BLaER1 (cell line): Measurements from ENCODE around the gene TTC17.
A peak's percentile ranks its signal among the peaks of the same experiment; 100 is the strongest.
"Not testable (repeated sequence)": the region's sequence is repeated elsewhere in the genome, so short reads cannot be mapped to it uniquely, and the experiment has no call there.

Experiments used
- H3K27ac ChIP-seq: shearing (Covaris generic); formaldehyde crosslinking; 2 replicates; pipeline ENCODE4 v1.8.1; 2022
- H3K27me3 ChIP-seq: shearing (Covaris generic); formaldehyde crosslinking; 2 replicates; pipeline ENCODE4 v1.8.1; 2022
- H3K36me3 ChIP-seq: shearing (Covaris generic); formaldehyde crosslinking; 2 replicates; pipeline ENCODE4 v1.8.1; 2022
- H3K4me1 ChIP-seq: shearing (Covaris generic); formaldehyde crosslinking; 2 replicates; pipeline ENCODE4 v1.8.1; 2022
- H3K4me2 ChIP-seq: shearing (Covaris generic); formaldehyde crosslinking; 2 replicates; pipeline ENCODE4 v1.8.1; 2022
- H3K4me3 ChIP-seq: shearing (Covaris generic); formaldehyde crosslinking; 2 replicates; pipeline ENCODE4 v1.8.1; 2022
- H3K9ac ChIP-seq: shearing (Covaris generic); formaldehyde crosslinking; 2 replicates; pipeline ENCODE4 v1.8.1; 2022
- H3K9me3 ChIP-seq: shearing (Covaris generic); formaldehyde crosslinking; 2 replicates; pipeline ENCODE4 v1.8.1; 2022
- H4K20me1 ChIP-seq: shearing (Covaris generic); formaldehyde crosslinking; 2 replicates; pipeline ENCODE4 v1.8.1; 2022
- Cebpa-rat ChIP-seq: shearing (Covaris generic); IDR thresholded peaks from 2 replicates; pipeline ENCODE4 v1.8.1; 2022

TTC17 gene, protein sequence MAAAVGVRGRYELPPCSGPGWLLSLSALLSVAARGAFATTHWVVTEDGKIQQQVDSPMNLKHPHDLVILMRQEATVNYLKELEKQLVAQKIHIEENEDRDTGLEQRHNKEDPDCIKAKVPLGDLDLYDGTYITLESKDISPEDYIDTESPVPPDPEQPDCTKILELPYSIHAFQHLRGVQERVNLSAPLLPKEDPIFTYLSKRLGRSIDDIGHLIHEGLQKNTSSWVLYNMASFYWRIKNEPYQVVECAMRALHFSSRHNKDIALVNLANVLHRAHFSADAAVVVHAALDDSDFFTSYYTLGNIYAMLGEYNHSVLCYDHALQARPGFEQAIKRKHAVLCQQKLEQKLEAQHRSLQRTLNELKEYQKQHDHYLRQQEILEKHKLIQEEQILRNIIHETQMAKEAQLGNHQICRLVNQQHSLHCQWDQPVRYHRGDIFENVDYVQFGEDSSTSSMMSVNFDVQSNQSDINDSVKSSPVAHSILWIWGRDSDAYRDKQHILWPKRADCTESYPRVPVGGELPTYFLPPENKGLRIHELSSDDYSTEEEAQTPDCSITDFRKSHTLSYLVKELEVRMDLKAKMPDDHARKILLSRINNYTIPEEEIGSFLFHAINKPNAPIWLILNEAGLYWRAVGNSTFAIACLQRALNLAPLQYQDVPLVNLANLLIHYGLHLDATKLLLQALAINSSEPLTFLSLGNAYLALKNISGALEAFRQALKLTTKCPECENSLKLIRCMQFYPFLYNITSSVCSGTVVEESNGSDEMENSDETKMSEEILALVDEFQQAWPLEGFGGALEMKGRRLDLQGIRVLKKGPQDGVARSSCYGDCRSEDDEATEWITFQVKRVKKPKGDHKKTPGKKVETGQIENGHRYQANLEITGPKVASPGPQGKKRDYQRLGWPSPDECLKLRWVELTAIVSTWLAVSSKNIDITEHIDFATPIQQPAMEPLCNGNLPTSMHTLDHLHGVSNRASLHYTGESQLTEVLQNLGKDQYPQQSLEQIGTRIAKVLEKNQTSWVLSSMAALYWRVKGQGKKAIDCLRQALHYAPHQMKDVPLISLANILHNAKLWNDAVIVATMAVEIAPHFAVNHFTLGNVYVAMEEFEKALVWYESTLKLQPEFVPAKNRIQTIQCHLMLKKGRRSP

DNA sequence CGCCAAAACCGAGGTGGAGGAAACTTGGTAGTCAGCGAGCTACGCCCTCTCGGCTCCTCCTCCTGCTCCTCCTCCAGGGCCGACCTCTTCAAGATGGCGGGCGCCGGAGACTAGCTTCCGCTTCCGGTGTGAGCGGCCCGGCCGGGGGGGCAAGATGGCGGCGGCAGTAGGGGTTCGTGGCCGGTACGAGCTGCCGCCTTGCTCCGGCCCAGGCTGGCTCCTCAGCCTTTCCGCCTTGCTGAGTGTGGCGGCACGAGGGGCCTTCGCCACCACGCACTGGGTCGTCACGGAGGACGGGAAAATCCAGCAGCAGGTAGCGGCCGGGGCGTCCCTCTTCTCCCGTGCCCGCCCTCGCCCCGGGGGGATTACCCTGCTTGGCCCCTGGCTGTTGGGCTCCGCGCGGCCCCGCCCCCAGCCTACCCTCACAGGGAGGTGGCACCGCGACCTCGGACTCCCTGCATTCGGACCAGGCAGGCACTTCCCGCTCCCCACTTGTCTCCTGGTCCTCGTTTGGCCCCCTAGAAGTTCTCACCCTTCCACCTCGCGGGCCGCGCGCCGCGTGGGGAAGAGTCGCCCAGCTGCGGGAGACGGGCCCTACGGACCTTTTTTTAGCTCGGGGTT, at the start of gene TTC17:
TTC17 (plus strand) TSS at position 120 of the 621 bp plus-strand sequence; CDS start at position 155, 35 bp downstream.
- peaks cover 25% of the 10 kb centered on the region for H3K4me1 ChIP-seq
- peak within 1 kb of the TSS; percentile 85 for H3K4me2 ChIP-seq
- H3K36me3 ChIP-seq, result peaks cover 19% of the 10 kb centered on the region
- no peaks in the 10 kb centered on the region for H3K27me3 ChIP-seq
- H3K4me3 ChIP-seq, result peak within 1 kb of the TSS; percentile 90
- peaks cover 43% of the 10 kb centered on the region for H4K20me1 ChIP-seq
- no peak for TF ChIP-seq Cebpa-rat
- H3K27ac ChIP-seq, result peak within 1 kb of the TSS; percentile 98
- peak within 1 kb of the TSS; percentile 98 for H3K9ac ChIP-seq
- H3K9me3 ChIP-seq, result no peaks in the 10 kb centered on the region

DNA sequence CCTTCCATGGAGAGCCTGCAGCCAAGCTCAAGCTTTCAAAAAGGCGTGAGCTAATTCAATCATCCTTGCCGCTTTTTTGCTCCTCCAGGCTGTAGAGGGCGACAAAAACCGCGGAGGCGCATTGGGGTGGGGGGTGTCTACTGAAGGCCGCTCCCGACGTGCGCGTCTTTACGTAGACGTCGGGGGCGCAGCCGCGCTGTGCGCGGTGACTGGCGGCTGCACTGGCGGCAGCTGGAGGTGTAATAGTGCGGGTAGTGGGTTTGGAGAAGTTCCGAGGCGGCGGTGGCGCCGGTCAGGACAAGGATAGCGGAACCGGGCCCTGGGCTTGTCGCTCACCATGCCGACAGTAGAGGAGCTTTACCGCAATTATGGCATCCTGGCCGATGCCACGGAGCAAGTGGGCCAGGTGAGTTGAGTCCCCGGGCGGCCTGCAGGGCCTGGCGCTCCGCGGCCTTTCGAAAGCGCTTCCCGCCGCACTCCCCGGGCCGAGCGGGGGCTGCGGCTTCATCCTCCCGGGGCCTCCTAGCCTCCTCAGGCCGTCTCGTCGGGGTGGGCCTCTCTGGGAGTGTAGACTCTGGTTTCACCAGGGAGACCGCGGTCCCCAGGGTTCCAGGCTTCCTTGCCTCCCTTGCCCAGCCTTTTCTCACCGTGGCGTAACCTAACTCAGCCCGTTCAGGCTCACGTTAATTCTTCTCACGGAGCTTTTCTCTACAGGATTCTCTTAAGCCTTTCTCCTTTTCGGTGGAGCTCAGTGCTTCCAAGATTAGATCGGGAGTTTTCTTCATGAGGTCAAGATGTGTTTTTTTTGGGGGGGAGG, 46.7 kb upstream of the TTC17 start, which contains the start of gene API5:
API5 (plus strand) TSS at position 206 of the 817 bp plus-strand sequence; CDS start at position 338, 132 bp downstream.
- H3K36me3 ChIP-seq, result no peaks in the 10 kb centered on the region
- H3K9me3 ChIP-seq, result no peaks in the 10 kb centered on the region
- H4K20me1 ChIP-seq, result peaks cover 52% of the 10 kb centered on the region
- H3K4me2 ChIP-seq, result peak within 1 kb of the TSS; percentile 85
- peak within 1 kb of the TSS; percentile 97 for H3K4me3 ChIP-seq
- peaks cover 37% of the 10 kb centered on the region for H3K4me1 ChIP-seq
- H3K27ac ChIP-seq, result peak within 1 kb of the TSS; percentile 94
- peak within 1 kb of the TSS; percentile 95 for H3K9ac ChIP-seq
- TF ChIP-seq Cebpa-rat, result no peak
- H3K27me3 ChIP-seq, result no peaks in the 10 kb centered on the region

DNA sequence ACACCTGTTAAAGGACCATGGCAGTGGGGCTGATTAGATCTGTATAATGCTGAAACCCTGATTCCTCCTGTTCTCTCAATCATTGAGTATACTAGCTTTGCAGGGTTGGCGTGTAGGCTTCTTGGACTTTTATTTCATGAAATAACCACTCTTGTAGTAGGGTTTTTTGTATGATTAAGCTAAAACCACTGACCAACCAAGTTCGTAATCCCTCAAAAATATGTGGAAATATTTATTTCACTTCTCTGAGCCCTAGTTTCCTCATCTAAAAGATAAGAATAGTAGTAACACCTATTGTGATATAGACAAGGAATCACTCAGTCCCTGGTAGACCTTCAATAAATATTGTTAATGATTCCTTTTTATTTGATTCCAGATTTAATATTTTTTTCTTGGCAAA, 42.8 kb upstream of the TTC17 start:
- H3K9ac ChIP-seq, result no peak overlapping the region
- no peaks in the 10 kb centered on the region for H3K27me3 ChIP-seq
- H3K4me1 ChIP-seq, result peaks cover 37% of the 10 kb centered on the region
- peak overlapping the region; percentile 12 for H3K4me2 ChIP-seq
- H4K20me1 ChIP-seq, result peaks cover 92% of the 10 kb centered on the region
- peaks cover 36% of the 10 kb centered on the region for H3K36me3 ChIP-seq
- H3K4me3 ChIP-seq, result no peak overlapping the region
- no peaks in the 10 kb centered on the region for H3K9me3 ChIP-seq
- no peak for TF ChIP-seq Cebpa-rat
- no peak overlapping the region for H3K27ac ChIP-seq

DNA sequence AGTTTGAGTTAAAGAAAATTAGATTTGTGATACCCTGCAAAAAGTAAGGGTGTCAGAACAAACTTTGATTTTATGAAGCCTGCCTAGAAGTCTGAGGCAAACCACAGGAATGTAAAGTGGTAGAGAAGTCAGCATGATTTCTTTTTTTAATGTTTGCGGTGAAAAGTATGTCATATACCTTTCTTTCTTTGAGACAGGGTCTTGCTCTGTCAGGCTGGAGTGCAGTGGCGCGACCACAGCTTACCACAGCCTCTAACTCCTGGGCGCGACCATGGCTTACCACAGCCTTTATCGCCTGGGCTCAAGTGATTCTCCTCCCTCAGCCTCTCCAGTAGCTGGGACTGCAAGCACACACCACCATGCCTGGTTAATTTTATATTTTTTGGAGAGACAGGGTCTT, 42.3 kb upstream of the TTC17 start:
- no peak for TF ChIP-seq Cebpa-rat
- Histone ChIP-seq H3K27me3 (no peaks in the 10 kb centered on the region), H3K36me3 (peaks cover 41% of the 10 kb centered on the region), H3K4me1 (peaks cover 37% of the 10 kb centered on the region), H3K27ac (no peak overlapping the region), H3K4me2 (peak overlapping the region; percentile 12), H3K9me3 (no peaks in the 10 kb centered on the region), H3K9ac (no peak overlapping the region), H3K4me3 (no peak overlapping the region), H4K20me1 (peaks cover 93% of the 10 kb centered on the region)

DNA sequence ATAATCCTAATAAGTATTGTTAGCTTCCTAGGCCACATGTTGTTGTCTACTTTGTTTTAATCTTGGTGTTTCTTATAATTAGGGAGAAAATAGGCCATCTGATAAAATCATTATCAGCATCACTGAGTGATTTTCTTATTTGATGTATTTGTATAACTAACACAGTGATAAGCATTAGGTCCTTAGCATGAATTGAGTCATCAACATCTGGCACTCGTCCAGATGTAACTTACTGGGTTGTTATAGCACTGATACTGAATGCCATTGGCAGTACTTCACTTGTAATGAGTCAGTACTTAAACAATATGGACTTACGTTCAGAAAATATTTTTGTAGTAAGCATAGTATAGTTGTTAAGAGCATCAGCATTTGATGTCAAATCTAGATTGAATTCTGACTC, 30.7 kb upstream of the TTC17 start:
- H3K27ac ChIP-seq, result no peak overlapping the region
- H4K20me1 ChIP-seq, result peaks cover 33% of the 10 kb centered on the region
- H3K4me3 ChIP-seq, result no peak overlapping the region
- H3K27me3 ChIP-seq, result no peaks in the 10 kb centered on the region
- TF ChIP-seq Cebpa-rat, result no peak
- peaks cover 99% of the 10 kb centered on the region for H3K36me3 ChIP-seq
- H3K4me1 ChIP-seq, result no peaks in the 10 kb centered on the region
- no peak overlapping the region for H3K4me2 ChIP-seq
- no peak overlapping the region for H3K9ac ChIP-seq
- no peaks in the 10 kb centered on the region for H3K9me3 ChIP-seq

DNA sequence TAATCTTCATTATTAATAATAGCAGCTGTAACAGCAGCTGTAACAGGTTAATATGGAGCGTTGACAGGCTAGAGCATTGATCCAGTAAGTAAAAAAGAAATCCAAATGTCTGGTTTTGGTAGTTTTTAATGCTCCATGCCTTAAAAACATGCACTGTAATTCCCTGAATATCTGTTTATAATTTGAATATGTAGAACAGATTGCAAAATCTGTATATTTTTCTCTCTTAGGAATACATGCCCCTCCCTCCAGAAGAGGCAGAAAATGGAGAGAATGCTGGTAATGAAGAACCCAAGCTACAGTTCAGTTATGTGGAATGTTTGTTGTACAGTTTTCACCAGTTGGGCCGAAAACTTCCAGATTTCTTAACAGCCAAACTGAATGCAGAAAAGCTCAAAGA, 30.2 kb upstream of the TTC17 start:
- no peak overlapping the region for H3K4me2 ChIP-seq
- H4K20me1 ChIP-seq, result peaks cover 33% of the 10 kb centered on the region
- peaks cover 99% of the 10 kb centered on the region for H3K36me3 ChIP-seq
- H3K27me3 ChIP-seq, result no peaks in the 10 kb centered on the region
- no peaks in the 10 kb centered on the region for H3K4me1 ChIP-seq
- H3K9ac ChIP-seq, result no peak overlapping the region
- no peaks in the 10 kb centered on the region for H3K9me3 ChIP-seq
- no peak overlapping the region for H3K27ac ChIP-seq
- no peak overlapping the region for H3K4me3 ChIP-seq
- TF ChIP-seq Cebpa-rat, result no peak

DNA sequence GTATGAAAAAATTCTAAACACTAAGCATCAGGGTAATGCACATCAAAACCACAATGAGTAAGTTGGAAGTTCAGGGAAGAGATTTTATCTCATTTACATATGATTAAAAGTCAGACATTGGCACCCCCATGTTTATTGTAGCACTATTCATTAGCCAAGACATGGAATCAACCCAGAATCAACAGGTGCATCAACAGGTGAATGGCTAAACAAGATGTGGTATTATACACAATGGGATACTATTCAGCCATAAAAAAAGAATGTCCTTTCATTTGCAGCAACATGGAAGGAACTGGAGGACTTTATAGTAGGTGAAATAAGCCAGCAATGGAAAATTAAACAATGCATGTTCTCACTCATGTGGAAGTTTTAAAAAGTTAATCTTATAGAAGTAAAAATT, 17.6 kb upstream of the TTC17 start:
- Histone ChIP-seq H3K4me1 (no peaks in the 10 kb centered on the region), H3K36me3 (peaks cover 63% of the 10 kb centered on the region), H3K4me2 (no peak overlapping the region), H3K27ac (no peak overlapping the region), H3K4me3 (no peak overlapping the region), H4K20me1 (no peaks in the 10 kb centered on the region), H3K27me3 (no peaks in the 10 kb centered on the region), H3K9ac (no peak overlapping the region), H3K9me3 (0 out of 2 replicates have a peak, but pooled peaks cover 5% of the 10 kb centered on the region)
- no peak for TF ChIP-seq Cebpa-rat

DNA sequence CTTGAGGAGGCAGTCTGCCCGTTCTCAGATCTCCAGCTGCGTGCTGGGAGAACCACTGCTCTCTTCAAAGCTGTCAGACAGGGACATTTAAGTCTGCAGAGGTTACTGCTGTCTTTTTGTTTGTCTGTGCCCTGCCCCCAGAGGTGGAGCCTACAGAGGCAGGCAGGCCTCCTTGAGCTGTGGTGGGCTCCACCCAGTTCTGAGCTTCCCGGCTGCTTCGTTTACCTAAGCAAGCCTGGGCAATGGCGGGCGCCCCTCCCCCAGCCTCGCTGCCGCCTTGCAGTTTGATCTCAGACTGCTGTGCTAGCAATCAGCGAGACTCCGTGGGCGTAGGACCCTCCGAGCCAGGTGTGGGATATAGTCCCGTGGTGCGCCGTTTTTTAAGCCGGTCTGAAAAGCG, 7.3 kb upstream of the TTC17 start:
- not testable (repeated sequence) for H3K9me3 ChIP-seq, H3K27me3 ChIP-seq, H3K27ac ChIP-seq

More for the DNA sequence above, 7.3 kb upstream of the TTC17 start:
- H4K20me1 ChIP-seq, H3K4me3 ChIP-seq, H3K9ac ChIP-seq, H3K4me2 ChIP-seq, H3K4me1 ChIP-seq, H3K36me3 ChIP-seq: not testable (repeated sequence)
